NK-92 treated with Interleukin-12 subunit alpha and Interleukin-12 subunit beta, amount 100 ng/mL, for 24 hours (cell line): ENCODE measurements around the gene SEMA6B.
A peak's percentile ranks its signal among the peaks of the same experiment; 100 is the strongest.
"Not testable (repeated sequence)": the region's sequence is repeated elsewhere in the genome, so short reads cannot be mapped to it uniquely, and the experiment has no call there.

Experiments
- DNase-seq: peaks from one replicate; lab custom pipeline; 2025; lab: John Stamatoyannopoulos, UW

The SEMA6B gene

DNA sequence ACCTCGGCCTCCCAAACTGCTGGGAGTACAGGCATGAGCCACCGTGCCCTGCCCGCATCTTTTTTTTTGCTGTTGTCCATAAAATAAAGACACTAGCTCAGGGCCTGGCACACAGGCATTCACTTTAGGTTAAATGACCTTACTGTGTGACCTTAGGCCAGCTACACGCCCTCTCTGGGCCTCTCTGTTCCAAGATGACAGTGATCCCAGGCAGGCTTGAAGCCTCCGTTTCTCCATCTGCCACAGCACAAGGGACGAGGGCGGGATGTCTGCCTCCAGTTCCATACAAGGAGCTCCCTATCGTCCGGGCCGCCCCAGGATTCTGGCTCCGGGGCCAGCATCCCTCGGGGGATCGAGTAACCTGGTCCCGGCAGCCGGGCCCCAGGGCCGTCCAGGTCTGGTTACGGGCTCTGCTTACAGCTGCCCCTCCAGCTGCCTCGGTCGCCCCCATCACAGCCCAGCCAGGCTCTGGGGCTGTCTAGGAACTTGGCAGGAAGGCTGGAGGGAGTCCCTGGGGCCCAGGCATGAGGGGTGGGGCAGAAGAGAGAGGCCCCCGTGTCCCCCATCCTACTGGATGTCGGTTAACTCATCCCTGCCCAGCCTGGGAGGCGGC is 11.9 kb upstream of the SEMA6B start:
- no peak for DNase-seq

GRCh38 chr19:4570916-4571304 is 11.4 kb upstream of the SEMA6B start:
- no peak for DNase-seq

- no peak for DNase-seq
These were observed 10.9 kb upstream of the SEMA6B start for GRCh38 chr19:4570402-4570801.

- no peak for DNase-seq
These were observed 9.4 kb upstream of the SEMA6B start for GRCh38 chr19:4568886-4569285.

DNA sequence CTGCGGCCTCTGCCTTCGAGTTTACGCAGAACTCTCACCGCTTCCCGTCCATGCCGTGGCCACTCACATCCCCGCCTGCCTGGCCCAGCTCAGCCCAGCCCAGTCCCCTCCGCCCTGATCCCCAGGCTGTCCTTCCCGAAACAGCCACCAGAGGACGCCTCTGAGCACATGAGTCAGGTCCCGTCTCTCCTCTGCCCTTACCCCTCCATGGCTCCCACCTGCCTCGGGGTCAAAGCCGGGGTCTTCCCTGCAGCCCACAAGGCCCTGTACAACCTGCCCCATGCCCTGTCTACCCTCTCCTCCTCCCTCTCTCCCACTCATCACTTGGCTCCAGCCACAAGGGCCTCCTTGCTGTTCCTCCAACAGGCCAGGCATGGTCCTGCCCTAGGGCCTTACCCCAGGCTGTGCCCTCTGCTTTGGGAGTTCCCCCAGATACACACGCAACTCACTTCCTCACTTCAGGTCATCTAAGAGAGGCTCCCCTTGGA is 8.1 kb upstream of the SEMA6B start:
- peak; percentile 24 for DNase-seq

DNA sequence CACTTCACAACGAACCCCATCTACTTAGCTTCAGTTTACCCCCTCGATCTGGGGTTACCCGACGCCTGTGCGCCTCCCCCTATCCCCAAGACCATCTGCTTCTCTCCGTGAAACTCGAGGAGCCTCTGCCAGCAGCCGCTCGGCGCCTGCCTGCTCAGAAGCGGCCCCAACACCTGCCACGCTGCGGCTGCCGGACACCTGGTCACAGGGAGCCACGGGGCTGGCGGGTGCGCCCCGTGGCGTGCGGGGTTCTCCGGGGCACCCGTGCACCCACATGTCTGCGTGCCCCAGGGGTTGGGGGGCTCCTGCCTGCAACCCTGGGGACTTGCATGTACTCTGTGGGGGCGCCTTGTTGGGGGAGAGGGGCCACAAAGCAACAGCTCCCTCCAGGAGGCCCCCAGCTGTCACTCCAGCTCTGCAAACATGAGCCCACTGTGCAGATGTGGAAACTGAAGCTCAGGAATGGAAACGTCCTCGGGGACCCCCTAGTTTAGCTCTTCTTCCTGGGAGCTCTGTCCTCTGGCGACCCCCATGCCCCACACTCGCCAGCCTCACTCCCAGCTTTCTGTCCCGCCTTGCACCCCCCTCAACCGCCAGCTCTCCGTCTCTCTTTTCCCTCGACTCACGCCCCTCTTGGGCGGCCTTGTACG is 7.0 kb upstream of the SEMA6B start:
- no peak for DNase-seq

GRCh38 chr19:4563562-4563961 is 4.1 kb upstream of the SEMA6B start:
- not testable (repeated sequence) for DNase-seq

DNA sequence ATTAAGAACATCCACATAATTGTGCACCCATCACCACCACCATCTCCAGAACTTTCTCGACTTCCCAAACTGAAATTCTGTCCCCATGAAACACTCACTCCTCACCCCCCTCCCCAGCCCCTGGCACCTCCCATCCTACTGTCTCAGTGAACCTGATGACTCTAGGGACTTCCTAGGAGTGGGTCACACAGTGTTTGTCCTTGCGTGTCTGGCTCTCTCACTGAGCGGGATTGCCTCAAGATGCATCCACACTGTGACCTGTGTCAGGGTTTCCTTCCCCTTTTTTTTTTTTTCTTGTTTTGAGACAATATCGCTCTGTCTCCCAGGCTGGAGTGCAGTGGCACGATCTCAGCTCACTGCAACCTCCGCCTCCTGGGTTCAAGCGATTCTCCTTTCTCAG is 2.6 kb upstream of the SEMA6B start:
- DNase-seq, result not testable (repeated sequence)

- no peak for DNase-seq
These were observed 1.2 kb downstream of the SEMA6B start for GRCh38 chr19:4557971-4558941.

DNA sequence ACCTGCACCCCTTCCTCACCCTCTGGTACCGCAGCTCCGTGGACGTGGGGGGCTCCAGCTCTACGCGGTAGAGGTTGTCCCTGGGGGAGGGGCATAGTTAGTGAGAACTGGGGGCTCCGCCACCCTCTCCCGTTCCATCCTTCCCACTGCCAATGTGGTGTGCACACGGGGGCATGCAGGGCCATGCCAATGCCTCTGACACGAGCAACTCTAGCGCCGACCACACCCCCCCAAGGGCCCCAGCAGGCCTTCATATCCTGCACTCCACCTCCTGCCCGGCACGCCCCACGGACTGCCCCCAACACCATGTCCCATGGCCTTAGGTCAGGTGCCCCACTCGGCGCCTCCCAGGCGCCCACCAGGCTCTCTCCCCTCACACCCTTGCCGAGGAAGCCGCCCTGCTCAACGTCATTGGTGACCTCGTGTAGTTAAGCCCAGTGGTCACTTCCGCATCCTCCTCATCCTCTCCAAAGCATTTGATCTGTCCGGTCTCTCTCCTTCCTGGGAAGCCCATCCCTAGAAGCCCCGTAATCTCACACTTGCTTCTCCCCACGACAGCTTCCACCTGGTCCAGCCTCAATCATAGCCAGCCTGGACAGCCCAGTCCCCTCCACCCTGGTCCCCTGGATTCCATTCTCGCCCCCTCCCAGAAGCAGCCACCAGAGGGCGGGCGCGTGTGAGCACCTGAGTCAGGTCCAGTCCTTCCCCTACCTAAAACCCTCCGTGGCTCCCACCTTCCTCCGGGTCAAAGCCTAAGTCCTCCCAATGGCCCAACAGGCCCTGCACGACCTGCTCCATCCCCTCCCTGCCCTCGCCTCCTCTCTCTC is 2.1 kb downstream of the SEMA6B start:
- DNase-seq, result no peak

GRCh38 chr19:4556597-4557127 is 2.8 kb downstream of the SEMA6B start:
- no peak for DNase-seq

GRCh38 chr19:4555657-4556561 is 3.6 kb downstream of the SEMA6B start:
- no peak for DNase-seq

DNA sequence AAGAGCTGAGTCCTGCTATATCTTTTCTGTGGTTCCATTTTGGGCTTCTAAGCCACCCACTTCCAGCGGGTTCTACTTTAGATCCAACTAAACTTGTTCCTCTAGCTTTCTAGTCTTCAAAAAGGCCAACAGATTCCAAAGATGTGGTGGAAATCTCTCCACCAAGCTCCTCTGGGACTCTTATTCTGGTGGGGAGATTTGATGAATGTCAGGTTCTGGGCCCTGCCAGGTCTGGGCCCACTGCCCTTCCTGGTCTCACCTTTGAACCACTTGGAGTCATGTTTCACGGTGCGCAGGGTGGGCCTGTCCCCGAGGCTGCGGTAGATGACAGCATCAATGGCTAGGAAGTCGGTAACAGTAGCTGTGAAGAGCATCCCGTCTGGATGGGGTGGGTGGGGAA is 4.8 kb downstream of the SEMA6B start:
- DNase-seq, result no peak

DNA sequence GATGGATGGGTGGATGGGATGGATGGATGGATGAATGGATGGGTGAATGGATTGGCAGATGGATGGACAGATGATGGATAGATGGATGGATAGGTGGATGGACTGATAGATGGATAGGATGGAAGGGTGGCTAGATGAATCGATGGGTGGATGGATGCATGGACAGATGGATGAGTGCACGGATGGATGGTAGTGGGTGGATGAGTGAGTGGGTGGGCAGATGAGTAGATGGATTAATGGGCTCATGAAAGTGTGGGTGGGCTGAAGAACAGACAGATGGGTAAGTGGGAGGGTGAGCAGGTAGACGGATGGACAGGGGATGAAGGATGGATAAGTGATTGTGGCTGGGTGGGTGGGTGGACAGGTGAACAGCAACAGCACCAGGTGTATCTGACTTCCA is 5.7 kb downstream of the SEMA6B start:
- DNase-seq, result no peak

GRCh38 chr19:4553092-4553695 is 6.3 kb downstream of the SEMA6B start:
- DNase-seq, result no peak

DNA sequence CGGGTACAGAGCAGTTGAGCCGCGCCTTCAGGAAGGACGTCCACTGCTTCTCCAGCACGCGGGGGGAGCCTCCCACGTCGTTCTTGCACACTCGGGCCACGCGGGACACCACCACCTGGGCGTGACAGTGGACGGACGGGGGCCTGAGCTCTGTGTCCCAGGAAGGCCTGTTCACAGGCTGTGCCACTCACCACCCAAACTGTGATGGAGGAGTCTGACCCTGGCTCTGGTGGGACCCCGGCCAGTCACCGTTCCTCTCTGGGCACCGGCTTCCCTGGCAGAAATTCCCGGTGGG is 7.0 kb downstream of the SEMA6B start:
- no peak for DNase-seq

GRCh38 chr19:4550479-4551050 is 8.9 kb downstream of the SEMA6B start:
- no peak for DNase-seq

DNA sequence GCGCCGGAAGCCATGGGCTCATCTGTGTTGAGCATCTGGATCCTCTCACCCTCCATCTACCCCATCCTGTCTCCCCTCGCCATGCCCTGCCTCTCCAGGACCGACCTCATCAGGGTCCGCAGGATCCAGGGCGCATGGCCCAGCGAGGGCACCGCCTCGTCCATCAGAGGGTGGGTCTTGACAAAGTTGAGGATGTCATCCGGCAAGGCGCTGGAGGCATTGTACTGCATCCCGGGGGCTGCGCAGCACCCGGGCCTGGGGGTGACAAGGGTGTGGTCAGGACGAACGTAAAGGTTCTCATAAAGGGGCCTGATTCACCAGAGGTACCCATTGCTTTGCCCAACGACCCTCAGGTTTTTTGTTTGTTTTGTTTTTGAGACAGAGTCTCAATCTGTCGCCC is 9.5 kb downstream of the SEMA6B start:
- no peak for DNase-seq

GRCh38 chr19:4548238-4548584 is 11.3 kb downstream of the SEMA6B start:
- DNase-seq, result no peak
